Esophagus muscularis mucosa (tissue), 4 donors: ENCODE results near the gene ANKRD36. TPM values are rescaled to one million over a fixed set of nuclear protein-coding genes. Genes with fewer than 3 reads are reported as not detected.
A peak's percentile ranks its signal among the peaks of the same experiment; 100 is the strongest.
"Not testable (repeated sequence)": the region's sequence is repeated elsewhere in the genome, so short reads cannot be mapped to it uniquely, and the experiment has no call there.

Experiments
- DNase-seq: peaks from one replicate; pipeline ENCODE4 v3.0.0-alpha.2; 2017; ENCODE audit errors: extremely low spot score
- H3K27ac ChIP-seq, 4 donors: fragments of 200-600 bp; sonication (generic); replicated peaks in 1 of 4; 1 replicate in 3 of 4; 2 replicates in 1 of 4; pipeline ENCODE4 v1.5.1; 2016 to 2019; ENCODE audit warnings: mild to moderate bottlenecking in 1 of 4
- H3K27me3 ChIP-seq, 4 donors: fragments of 200-600 bp; sonication (generic); one replicate each; pipeline versions ENCODE4 v1.5.1 to v1.6.0; 2016 to 2019
- H3K36me3 ChIP-seq, 4 donors: fragments of 200-600 bp; sonication (generic); one replicate each; pipeline ENCODE4 v1.5.1; 2016 to 2019
- H3K4me1 ChIP-seq, 4 donors: fragments of 200-600 bp; sonication (generic); one replicate each; pipeline ENCODE4 v1.5.1; 2016 to 2019
- H3K4me3 ChIP-seq, 4 donors: fragments of 200-600 bp; sonication (generic); 1 replicate in 2 of 4; 2 replicates in 2 of 4; pipeline ENCODE4 v1.5.1; 2016 to 2019; ENCODE audit warnings: mild to moderate bottlenecking in 4 of 4, moderate library complexity in 1 of 4
- H3K9me3 ChIP-seq, 4 donors: fragments of 200-600 bp; sonication (generic); 1 replicate in 3 of 4; 2 replicates in 1 of 4; pipeline ENCODE4 v1.5.1; 2016 to 2019
- EP300 ChIP-seq: sonication (generic); formaldehyde crosslinking; IDR thresholded peaks from one replicate; pipeline ENCODE4 v1.6.1; 2017; ENCODE audit warnings: antibody characterized with exemption
- POLR2A ChIP-seq: fragments of 450-650 bp; IDR thresholded peaks from one replicate; pipeline ENCODE4 v1.6.1; 2017; ENCODE audit warnings: antibody characterized with exemption, moderate library complexity, mild to moderate bottlenecking, low read depth
- WGBS: methylation state at CpG from one replicate; pipeline ENCODE4 v1.1.5; 2018; 5-methylcytosine and 5-hydroxymethylcytosine counted together
- intact Hi-C: fragments of 100-400 bp; cut with DNase I; formaldehyde crosslinking; loops from one replicate; pipeline ENCODE4 v1.15.1; 2023
- total RNA-seq, 4 donors: library from RNA; depleted of rRNA; stranded (reverse); fragments of >200 nt; gene quantifications; one replicate each; pipeline versions ENCODE4 v1.1.0 to v1.2.1, GENCODE V29; 2016

ANKRD36 gene
- total RNA-seq, 4 donors from 2014 or later: 5.1 to 25.3 (median 12.9) TPM

GRCh38 chr2:97202643-97203250 lies 89.8 kb downstream of the ANKRD36 start:
- H3K36me3 ChIP-seq: peaks cover 0 to 81% (median 31%) of the 10 kb centered on the region in 4 donors
- H3K4me3 ChIP-seq, H3K9me3 ChIP-seq, DNase-seq, H3K4me1 ChIP-seq, intact Hi-C loops, H3K27me3 ChIP-seq, H3K27ac ChIP-seq: not testable (repeated sequence)
- WGBS: 69% methylated on average over 5 of the region's 5 CpGs

GRCh38 chr2:97210325-97210724 lies 97.4 kb downstream of the ANKRD36 start:
- DNase-seq: no peak
- H3K36me3 ChIP-seq: peaks cover 6 to 67% (median 22%) of the 10 kb centered on the region in 4 donors
- no peaks in the 10 kb centered on the region for H3K27me3 ChIP-seq
- H3K4me3 ChIP-seq: no peak overlapping the region
- intact Hi-C loops: no loop called here
- H3K27ac ChIP-seq: no peak overlapping the region
- H3K4me1 ChIP-seq: no peaks in the 10 kb centered on the region
- H3K9me3 ChIP-seq: no peaks in the 10 kb centered on the region
- TF ChIP-seq EP300 (no peak), POLR2A (no peak)
- WGBS: 95% methylated on average over 5 of the region's 5 CpGs

GRCh38 chr2:97215025-97215424 lies 102.1 kb downstream of the ANKRD36 start:
- H3K9me3 ChIP-seq, H3K27ac ChIP-seq, H3K27me3 ChIP-seq, intact Hi-C loops, DNase-seq, H3K4me3 ChIP-seq, H3K4me1 ChIP-seq: not testable (repeated sequence)
- peaks cover 9 to 63% (median 19%) of the 10 kb centered on the region in 4 donors for H3K36me3 ChIP-seq
- no CpG with 5 or more reads among the region's 2 CpGs for WGBS

- H3K4me1 ChIP-seq, H3K9me3 ChIP-seq, H3K27ac ChIP-seq, H3K27me3 ChIP-seq, intact Hi-C loops, DNase-seq, H3K4me3 ChIP-seq: not testable (repeated sequence)
- peaks cover 0 to 22% (median 5%) of the 10 kb centered on the region in 4 donors for H3K36me3 ChIP-seq
- WGBS: 96% methylated on average over 10 of the region's 10 CpGs
Observed at GRCh38 chr2:97230848-97231585, 118.1 kb downstream of the ANKRD36 start.

GRCh38 chr2:97232981-97233380 lies 120.0 kb downstream of the ANKRD36 start:
- H3K27ac ChIP-seq, H3K27me3 ChIP-seq, intact Hi-C loops, H3K4me3 ChIP-seq, H3K9me3 ChIP-seq, DNase-seq, H3K4me1 ChIP-seq: not testable (repeated sequence)
- peaks cover 0 to 18% (median 5%) of the 10 kb centered on the region in 4 donors for H3K36me3 ChIP-seq
- 100% methylated on average over 1 of the region's 1 CpG for WGBS

- WGBS: no CpG with 5 or more reads among the region's 2 CpGs
- H3K4me1 ChIP-seq, H3K4me3 ChIP-seq, intact Hi-C loops, H3K9me3 ChIP-seq, DNase-seq, H3K27me3 ChIP-seq, H3K27ac ChIP-seq: not testable (repeated sequence)
- peaks cover 0 to 18% (median 5%) of the 10 kb centered on the region in 4 donors for H3K36me3 ChIP-seq
Observed at GRCh38 chr2:97233660-97234295, 120.8 kb downstream of the ANKRD36 start.

GRCh38 chr2:97261192-97261591 lies 148.2 kb downstream of the ANKRD36 start:
- H3K27ac ChIP-seq, H3K4me1 ChIP-seq, H3K27me3 ChIP-seq, H3K36me3 ChIP-seq, H3K4me3 ChIP-seq, intact Hi-C loops, H3K9me3 ChIP-seq: not testable (repeated sequence)
- no CpG with 5 or more reads among the region's 4 CpGs for WGBS
- DNase-seq: peak; percentile 2

- H3K27ac ChIP-seq, H3K27me3 ChIP-seq, DNase-seq, H3K36me3 ChIP-seq, H3K4me3 ChIP-seq, intact Hi-C loops, H3K9me3 ChIP-seq, H3K4me1 ChIP-seq: not testable (repeated sequence)
- no CpG with 5 or more reads among the region's 6 CpGs for WGBS
Observed at GRCh38 chr2:97266449-97266848, 153.5 kb downstream of the ANKRD36 start.
